ENCODE results near the gene MMP7.

DNA sequence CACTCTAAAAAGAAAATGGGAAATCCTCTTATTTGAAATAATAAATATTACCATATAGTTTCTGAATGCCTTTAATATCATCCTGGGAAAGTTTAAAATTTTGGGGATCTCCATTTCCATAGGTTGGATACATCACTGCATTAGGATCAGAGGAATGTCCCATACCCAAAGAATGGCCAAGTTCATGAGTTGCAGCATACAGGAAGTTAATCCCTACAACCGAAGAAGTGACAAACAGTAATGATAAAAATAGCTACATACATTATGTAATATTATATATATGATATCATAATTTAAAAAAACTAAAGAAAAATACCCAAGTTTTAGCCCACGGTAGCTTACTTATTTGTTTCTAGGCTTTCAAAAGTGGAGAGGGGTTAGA, 7.4 kb downstream of the MMP7 start:
- TF ChIP-seq POLR2A (IDR thresholded peaks at IDR 0.05) = no peak
- TF ChIP-seq, protein P1, sequence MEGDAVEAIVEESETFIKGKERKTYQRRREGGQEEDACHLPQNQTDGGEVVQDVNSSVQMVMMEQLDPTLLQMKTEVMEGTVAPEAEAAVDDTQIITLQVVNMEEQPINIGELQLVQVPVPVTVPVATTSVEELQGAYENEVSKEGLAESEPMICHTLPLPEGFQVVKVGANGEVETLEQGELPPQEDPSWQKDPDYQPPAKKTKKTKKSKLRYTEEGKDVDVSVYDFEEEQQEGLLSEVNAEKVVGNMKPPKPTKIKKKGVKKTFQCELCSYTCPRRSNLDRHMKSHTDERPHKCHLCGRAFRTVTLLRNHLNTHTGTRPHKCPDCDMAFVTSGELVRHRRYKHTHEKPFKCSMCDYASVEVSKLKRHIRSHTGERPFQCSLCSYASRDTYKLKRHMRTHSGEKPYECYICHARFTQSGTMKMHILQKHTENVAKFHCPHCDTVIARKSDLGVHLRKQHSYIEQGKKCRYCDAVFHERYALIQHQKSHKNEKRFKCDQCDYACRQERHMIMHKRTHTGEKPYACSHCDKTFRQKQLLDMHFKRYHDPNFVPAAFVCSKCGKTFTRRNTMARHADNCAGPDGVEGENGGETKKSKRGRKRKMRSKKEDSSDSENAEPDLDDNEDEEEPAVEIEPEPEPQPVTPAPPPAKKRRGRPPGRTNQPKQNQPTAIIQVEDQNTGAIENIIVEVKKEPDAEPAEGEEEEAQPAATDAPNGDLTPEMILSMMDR (IDR thresholded peaks at IDR 0.05) = no peak

All from thyroid gland (tissue), 4 donors.